ENCODE results near the gene SAAL1. TPM values are rescaled to one million over a fixed set of nuclear protein-coding genes. Genes with fewer than 3 reads are reported as not detected.

Gene SAAL1, protein sequence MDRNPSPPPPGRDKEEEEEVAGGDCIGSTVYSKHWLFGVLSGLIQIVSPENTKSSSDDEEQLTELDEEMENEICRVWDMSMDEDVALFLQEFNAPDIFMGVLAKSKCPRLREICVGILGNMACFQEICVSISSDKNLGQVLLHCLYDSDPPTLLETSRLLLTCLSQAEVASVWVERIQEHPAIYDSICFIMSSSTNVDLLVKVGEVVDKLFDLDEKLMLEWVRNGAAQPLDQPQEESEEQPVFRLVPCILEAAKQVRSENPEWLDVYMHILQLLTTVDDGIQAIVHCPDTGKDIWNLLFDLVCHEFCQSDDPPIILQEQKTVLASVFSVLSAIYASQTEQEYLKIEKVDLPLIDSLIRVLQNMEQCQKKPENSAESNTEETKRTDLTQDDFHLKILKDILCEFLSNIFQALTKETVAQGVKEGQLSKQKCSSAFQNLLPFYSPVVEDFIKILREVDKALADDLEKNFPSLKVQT
- 13.9 and 17.9 TPM in 2 replicates for total RNA-seq

GRCh38 chr11:18105802-18106574 lies at the start of gene SAAL1:
SAAL1 (minus strand) TSS chr11:18106082; CDS start chr11:18106041, 41 bp downstream.

GRCh38 chr11:18132341-18132740 lies 26.5 kb upstream of the SAAL1 start, which contains the start of gene MRGPRX3:
MRGPRX3 (plus strand) TSS chr11:18132571; CDS start chr11:18137203, 4,632 bp downstream.

DNA sequence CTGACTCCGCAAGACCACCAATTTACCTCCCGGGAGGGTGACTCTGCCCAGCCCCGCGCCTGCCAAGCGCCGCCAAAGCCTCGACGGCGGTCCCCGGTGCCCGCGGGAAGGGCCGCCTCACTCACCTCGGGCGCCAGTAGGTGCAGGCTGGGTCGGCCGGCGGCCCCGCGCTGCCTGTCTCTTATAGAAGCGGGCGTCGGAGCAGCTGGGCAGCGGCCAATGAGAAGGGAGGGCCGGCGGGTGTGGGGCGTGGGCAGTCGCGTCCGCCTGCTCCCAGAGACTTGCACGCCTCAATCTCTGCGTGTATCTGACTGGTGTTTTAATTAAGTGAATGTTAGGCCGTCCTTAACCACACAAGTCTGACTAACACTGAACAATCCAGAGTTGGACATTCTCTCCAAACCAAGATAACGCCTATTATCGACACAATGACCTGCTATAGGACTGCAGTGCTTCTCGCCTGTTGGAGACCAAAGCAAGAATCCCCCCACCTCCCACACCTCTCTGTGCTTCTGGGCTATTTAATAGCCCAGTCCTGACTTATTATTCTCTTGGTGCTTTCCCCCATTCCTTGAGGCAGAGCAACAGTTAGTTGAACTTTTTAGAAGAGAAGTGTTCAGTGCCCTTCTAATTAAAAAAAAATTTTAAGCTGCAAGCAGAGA lies 59.6 kb downstream of the SAAL1 start, which contains the start of gene TPH1:
TPH1 (minus strand) TSS at position 154 of the 662 bp plus-strand sequence. CDS start 5,507 bp downstream, outside the sequence.

Other genes with a start within 250 kb of the SAAL1 start
- 31.5 and 39.8 TPM in 2 replicates for gene SERGEF, start 93.0 kb downstream of the SAAL1 start, total RNA-seq
- gene TPH1, start 59.8 kb downstream of the SAAL1 start, total RNA-seq, result under 0.01 TPM in 2 replicates
- not detected in 2 replicates for gene MRGPRX3, start 26.5 kb upstream of the SAAL1 start, total RNA-seq
- gene MRGPRX4, start 66.8 kb upstream of the SAAL1 start, total RNA-seq, result not detected in 2 replicates
- not detected in 2 replicates for gene SAA4, start 130.7 kb upstream of the SAAL1 start, total RNA-seq
- gene SAA2, start 142.6 kb upstream of the SAAL1 start, total RNA-seq, result 0.16 TPM in 1 of 2 replicates, not detected in the other
- gene SAA1, start 160.2 kb upstream of the SAAL1 start, total RNA-seq, result not detected in 2 replicates
- gene HPS5, start 216.1 kb upstream of the SAAL1 start, total RNA-seq, result 32.8 and 36.7 TPM in 2 replicates
- 39.4 and 61.9 TPM in 2 replicates for gene GTF2H1, start 216.5 kb upstream of the SAAL1 start, total RNA-seq